Esophagus muscularis mucosa (tissue), 3 donors: ENCODE measurements around the gene SEC23A.

Experiments
- POLR2A ChIP-seq: fragments of 450-650 bp; IDR thresholded peaks from one replicate; pipeline ENCODE4 v1.6.1; 2017; ENCODE audit warnings: antibody characterized with exemption, moderate library complexity, mild to moderate bottlenecking, low read depth
- TF ChIP-seq, protein P1 (sequence below), 3 experiments: fragments of 200-600 bp in 2 of 3; fragments of 450-650 bp in 1 of 3; sonication (generic) in 2 of 3; IDR thresholded peaks; one replicate each; pipeline ENCODE4 v1.5.1; 2017 to 2019; ENCODE audit warnings: antibody characterized with exemption in 3 of 3, mild to moderate bottlenecking in 2 of 3, moderate library complexity in 1 of 3

DNA sequence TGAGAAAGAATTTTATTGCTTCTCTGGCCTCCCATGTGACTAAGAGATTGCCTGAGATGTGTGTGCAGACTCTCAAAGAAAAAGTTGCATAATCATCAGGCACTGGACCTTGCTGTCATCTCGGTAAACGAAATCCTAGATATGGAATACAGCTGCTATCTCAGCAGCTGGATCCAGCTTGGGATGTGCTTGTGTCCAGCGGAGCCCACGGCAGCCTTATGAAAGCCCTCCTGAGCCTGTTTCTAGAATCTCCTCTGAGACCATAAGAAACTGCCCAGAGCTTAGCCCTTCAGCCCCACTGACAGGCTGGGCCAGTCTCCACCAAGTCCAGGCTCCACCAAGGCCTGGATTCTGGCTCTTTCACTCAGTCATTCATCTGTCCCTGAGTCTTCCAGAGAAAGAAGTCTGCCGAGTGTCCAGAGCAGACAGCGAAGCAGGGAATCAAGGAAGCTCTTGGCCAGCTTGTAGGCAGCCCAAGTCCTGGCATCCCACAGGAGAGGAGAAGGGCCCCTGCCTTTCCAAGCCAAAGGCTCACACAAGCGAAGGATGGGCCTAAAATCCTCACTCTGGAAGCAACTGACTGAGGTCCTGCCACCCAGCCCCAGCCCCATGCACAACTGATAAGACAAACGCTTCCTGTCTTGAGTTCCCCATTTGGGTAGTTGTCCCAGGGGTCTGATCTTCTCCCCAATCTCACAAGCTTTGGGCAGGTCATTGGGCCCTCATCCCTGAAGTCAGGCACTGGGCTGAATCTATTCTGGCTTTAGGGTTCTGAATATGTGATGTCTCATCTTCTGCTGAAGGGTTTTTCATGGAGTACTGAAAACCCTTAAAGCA, 97.8 kb downstream of the SEC23A start:
- TF ChIP-seq, protein P1, sequence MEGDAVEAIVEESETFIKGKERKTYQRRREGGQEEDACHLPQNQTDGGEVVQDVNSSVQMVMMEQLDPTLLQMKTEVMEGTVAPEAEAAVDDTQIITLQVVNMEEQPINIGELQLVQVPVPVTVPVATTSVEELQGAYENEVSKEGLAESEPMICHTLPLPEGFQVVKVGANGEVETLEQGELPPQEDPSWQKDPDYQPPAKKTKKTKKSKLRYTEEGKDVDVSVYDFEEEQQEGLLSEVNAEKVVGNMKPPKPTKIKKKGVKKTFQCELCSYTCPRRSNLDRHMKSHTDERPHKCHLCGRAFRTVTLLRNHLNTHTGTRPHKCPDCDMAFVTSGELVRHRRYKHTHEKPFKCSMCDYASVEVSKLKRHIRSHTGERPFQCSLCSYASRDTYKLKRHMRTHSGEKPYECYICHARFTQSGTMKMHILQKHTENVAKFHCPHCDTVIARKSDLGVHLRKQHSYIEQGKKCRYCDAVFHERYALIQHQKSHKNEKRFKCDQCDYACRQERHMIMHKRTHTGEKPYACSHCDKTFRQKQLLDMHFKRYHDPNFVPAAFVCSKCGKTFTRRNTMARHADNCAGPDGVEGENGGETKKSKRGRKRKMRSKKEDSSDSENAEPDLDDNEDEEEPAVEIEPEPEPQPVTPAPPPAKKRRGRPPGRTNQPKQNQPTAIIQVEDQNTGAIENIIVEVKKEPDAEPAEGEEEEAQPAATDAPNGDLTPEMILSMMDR (IDR thresholded peaks at IDR 0.05): no peak
- no peak for TF ChIP-seq POLR2A
